Left renal cortex interstitium (tissue), 4 donors: Measurements from ENCODE around the gene PDZD7. TPM values are rescaled to one million over a fixed set of nuclear protein-coding genes. Genes with fewer than 3 reads are reported as not detected.

Experiments used
- DNase-seq, 4 donors: peaks; one replicate each; pipeline ENCODE4 v3.0.0-alpha.2; 2013; ENCODE audit warnings: low read depth in 4 of 4, low spot score in 2 of 4, missing footprints in 1 of 4
- polyA plus RNA-seq, 4 donors: library from polyadenylated mRNA; unstranded; fragments of 120-200 nt; gene quantifications; one replicate each; pipeline ENCODE4 v1.2.1, GENCODE V29; 2013; ENCODE audit not compliant: insufficient read length in 4 of 4

Gene PDZD7
- 1 to 10 TPM; 1.8 to 4.6 (median 3.1) TPM for polyA plus RNA-seq

GRCh38 chr10:101031128-101031795 is at the start of gene PDZD7, which contains the start of gene SFXN3:
Gene PDZD7 (minus strand): TSS chr10:101031129. CDS start chr10:101030219, 910 bp downstream.
Gene SFXN3 (plus strand): TSS chr10:101031234. CDS start chr10:101034695, 3,461 bp downstream.
- DNase-seq = peak in 1 of 4 donors; percentile 83

DNA sequence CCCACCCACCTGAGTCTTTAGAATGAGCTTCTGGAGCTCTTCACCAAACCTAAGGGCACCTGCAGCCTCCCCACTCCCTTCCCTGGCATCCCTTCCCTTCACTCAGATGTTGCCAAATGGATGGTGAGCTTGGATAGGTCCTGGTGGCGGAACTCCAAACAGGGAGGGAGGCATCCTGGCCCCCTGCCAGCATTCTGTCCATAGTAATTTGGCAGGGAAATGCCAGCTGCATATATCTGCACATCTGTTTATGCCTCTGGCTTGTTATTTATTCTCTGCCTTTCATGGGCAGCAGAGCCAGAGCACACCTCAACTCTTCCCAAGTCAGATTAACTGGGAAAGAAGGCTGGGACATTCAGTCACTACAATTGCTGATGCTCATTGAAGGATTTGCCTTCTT is 48.9 kb upstream of the PDZD7 start:
- no peak for DNase-seq

- DNase-seq = no peak
Measured at GRCh38 chr10:101076630-101077029, 45.7 kb upstream of the PDZD7 start.

DNA sequence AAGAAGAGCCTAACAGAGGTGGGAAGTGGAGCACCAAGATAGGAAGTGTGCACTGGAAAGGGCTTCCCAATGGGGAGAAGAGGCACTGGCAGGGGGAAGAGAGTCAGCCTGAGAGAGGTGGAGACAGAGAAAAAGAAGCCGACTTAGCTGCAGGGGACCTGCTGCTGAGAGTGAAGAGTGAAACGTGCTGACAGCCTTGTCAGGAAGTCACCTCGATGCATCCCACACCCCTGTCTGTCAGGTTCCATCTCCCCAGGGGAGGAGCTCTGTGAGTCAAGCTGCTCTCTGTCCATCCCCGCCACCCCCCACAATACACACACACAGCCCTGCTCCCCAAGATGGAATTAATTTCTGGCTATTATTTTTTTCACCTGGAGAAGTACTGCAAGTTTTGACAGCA is 44.8 kb upstream of the PDZD7 start:
- no peak for DNase-seq

DNA sequence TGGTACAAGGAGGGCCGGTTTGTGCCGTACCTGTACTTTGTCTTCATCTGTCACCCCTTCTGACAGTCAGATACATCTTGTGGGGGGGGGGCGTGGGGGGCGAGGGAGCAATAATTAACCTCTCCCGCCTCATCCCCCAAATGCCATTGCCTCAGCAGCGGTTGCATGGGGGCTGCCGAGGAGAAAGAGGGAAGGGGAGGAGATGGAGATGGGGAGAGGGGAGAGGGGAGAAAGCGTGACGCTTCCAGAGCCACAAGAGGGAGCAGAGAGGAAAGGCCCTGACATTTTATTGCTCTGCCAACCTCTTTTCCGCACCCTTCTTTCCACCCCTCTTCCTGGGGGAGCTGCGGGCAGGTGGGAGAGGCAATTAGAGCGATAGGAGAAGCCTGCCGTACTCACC is 42.7 kb upstream of the PDZD7 start:
- no peak for DNase-seq

- no peak for DNase-seq
Measured at GRCh38 chr10:101072923-101073322, 42.0 kb upstream of the PDZD7 start.

DNA sequence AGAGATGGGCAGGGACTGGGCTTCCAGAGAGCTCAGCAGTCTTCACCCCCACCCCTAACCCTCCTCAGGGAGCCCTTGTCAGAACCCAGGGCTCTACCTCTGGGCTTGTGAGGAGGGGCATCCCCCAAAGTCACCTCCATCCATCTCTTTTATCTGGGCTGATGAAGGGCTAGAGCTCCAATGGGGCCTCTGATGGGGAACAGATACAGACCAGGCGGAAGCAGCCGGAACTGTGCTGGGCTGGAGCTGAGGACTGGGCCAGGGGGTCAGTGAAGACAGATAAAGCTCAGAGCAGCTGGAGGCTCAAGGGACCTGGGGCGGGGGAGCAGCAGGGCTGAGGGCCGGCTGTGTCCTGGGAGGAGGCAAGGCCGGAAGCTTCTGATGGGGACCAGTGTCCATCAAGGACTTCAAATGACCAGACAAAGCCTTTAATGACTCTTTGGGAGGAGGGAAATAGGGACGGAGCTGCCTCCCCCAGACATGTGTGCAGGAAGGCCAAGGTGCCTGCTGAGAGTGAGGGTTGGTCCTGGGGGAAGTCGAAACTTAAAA is 41.0 kb upstream of the PDZD7 start:
- no peak for DNase-seq

DNA sequence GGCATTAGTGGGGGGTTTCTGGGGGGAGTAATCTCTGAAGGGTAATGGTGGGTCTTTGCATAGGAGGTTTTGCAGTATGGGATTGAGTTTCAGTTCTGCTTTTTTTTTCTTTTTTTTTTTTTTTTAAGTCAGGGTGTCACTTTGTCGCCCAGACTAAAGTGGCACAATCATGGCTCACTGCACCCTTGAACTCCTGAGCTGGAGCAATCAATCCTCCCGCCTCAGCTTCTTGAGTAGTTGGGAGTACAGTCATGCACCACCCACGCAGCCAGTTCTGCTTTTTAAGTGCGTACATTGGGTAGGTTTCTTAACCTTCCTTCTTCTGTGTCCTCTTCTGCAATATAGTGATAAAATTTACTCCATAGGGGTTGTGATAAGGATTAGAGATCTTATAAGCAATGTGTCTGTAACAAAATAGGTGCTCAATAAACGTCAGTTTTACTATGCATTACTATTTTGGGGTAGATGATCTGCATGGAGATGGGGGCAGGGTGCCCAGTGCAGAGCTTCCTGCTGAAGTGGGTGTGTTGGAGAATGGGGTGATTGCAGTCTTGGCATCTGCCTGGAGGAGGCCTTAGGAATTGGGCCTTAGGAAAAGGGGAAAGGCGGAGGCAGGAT is 40.4 kb upstream of the PDZD7 start:
- no peak for DNase-seq

DNA sequence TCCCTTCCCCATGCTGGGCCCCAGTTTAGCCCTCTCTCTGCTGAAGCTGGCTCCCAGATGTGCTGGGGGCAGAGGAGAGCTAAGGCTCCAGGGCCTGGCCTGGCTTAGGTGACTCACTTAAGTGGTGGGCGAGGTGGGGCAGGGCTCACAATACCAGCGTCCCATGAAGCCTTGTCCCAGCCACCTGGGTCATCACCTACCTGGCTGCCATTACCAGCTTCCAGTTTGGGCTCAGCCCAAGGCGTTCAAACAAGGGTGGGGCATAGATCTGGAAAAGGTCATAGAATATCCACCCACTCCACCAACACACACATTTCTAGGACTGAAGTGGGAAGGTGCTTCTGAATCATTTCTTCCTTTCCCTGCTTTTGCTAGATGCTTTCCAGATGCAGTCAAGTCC is 39.2 kb upstream of the PDZD7 start:
- no peak for DNase-seq

- DNase-seq = no peak
Measured at GRCh38 chr10:101069441-101069840, 38.5 kb upstream of the PDZD7 start.

DNA sequence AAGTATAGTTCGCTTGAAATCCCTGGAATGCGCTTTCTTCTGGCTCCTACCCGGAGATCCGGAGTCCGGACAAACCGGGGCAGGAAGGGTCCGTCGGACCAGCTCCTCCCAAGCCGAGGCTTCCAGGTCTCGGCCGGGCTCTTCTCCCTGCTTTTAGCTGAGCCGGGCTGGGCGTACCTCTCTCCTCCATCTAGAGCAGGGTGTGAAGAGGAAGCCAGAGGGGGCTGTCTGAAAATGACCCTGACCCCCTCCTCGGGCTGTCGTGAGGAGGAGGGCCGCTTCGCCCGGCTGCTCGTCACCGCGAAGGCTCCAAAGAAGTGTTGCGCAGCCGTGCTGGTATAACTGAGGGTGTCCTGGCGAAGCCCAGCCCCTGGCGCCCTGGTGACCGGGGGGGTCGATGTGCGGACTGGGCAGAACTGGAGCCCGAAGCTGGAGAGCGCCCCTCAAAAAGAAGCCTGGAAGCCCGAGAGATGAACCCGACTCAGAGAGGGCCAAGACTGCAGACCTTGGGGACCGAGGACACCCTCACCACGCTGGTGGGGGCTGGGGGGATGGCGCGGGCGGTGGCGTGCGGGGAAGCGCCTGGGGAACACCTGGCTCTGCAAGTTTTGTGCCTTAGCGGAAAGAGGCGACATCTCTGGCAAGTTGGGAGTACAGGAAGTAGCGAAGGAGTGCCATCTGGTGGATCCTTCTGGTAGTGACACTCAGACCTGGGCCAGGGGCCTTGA is 36.6 kb upstream of the PDZD7 start:
- DNase-seq = peak in 3 of 4 donors; percentile 65 to 85 (median 73)

DNA sequence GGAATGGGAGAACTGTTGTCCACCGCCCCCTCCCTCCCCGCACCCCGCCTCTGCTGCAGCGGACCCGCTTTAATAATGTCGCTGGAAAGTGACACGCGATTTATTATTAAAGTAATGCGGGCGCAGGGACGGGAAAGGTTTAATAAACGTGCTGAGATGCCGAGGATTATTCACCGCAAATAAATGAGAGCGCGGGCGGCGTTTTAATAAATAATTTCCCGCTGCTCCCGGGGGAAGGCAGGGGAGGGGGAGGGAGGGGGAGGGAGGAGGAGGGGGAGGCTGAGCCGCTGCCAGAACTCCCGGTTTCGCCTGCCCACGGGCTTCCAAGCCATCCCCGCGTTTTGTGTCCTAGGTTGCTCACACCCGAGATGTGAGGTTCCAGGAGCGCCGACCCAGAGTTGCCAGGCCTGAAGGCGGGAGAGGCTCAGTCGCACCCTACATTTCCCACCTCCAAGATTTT is 36.0 kb upstream of the PDZD7 start:
- no peak for DNase-seq

DNA sequence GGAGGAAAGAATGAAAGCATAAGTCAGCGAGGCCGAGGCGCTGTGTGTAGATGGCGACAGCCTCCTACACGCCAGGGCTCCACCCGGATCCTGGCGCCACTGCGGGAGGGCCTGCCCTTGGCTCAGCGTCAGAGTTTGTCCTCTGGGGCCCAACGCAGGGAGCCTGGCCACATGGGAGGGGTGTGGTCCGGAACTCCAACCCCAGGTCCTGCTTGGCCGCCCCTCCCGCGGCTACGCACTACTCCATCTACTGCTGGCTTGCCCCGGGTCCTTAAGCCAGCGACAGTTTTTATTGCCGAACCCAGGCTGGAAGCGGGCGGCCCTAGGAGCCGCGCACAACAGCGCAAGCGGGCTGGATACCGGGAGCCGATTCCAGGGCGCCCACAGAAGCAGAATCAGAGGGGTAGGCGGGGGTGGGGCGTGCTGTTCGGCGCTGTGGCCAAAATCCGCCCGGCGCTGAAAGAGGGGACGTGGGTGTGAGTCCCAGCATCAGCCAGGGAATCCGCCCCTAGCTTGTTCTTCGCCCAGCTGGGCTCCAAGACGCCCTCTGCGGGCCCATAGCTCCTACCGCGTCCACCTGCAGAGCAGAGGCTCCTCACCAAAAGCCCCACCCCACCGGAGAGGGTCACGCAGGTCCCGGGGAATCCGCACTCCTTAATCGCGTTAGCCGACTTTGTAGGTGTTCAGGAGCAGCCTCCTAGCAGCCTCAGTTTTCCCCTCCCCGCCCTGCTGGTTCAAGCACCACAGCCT is 35.4 kb upstream of the PDZD7 start:
- DNase-seq = peak in 1 of 4 donors; percentile 36

DNA sequence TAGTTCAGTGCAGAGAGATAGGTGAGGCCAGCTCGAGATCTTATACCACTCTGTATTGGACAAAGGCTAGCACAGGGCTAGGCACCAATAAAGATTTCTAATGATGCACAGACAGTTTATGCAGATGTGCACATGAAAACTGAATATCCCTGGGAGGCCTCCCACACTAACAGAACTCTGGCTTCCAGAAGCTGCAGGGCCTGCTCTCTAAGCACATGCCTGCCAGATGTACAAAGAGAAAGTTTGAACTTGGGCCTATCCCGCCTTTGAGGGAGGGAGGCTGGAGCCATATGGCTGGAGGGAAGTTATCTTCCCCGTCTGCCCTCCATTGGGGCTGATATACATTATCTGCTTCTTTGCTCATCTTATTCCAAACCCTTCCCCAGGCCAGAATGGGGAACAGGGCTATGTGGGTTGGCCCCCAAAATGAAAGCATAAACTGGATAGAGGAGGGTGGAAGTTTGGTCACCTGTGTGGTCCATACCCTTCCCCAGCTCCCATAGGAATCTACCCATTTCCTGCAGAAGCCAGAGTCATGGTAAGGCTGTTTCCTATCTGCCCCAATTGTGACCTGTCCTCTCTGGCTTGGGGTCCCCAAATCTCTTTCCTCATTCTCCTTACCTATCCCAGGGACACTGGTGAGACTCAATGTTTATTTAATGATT is 34.7 kb upstream of the PDZD7 start:
- no peak for DNase-seq

DNA sequence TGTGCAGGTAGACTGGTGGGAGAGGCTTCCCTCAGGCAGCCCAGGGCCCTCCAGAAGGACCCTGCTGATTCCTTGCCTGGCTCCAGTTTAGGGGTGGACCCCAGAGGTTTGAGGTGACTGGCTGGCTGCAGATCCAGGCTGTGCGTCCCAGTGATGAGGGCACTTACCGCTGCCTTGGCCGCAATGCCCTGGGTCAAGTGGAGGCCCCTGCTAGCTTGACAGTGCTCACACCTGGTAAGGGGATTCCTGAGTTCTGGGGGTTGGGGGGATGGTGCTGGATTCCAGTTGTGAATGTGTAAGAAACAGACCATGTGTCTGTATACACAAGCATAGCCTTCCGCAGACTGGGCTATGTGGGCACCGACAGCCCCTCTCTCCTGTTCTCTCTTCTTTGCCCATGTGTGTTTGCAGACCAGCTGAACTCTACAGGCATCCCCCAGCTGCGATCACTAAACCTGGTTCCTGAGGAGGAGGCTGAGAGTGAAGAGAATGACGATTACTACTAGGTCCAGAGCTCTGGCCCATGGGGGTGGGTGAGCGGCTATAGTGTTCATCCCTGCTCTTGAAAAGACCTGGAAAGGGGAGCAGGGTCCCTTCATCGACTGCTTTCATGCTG is 33.6 kb upstream of the PDZD7 start:
- DNase-seq = no peak

DNA sequence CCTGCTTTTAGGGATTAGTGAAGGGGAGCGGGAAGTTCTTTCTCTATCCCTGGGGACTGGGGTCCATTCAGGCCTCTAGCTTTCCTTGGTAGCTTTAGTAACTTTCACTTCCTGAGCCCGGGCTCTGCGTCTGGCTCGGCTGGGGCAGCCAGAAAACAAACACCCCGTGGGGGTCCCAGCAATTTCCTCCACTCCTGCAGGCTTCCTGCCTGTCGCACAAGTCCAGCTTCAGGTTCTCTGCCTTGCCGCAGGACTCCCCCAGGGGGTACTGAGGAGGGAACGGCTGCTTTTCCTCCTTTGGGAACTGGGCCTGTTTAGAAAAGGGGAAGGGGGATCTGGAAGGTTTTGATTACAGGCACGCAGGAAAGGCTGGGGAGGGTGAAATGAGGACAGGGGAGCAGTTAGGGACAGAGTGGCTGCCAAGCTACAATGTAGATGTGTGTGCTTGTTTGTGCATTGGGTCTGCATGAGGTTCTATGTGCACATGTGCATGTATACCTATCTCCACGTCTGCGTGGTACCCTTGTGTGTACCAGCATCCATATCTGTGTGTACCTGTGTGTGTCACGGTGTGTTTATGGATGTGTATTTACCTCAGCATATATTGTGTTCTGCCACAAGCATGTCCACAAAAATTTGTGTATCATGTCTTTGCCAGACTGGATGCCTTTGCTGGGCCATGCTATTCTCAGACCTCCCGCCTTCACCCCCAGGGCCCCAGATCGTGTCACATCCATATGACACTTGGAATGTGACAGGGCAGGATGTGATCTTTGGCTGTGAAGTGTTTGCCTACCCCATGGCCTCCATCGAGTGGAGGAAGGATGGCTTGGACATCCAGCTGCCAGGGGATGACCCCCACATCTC is 32.9 kb upstream of the PDZD7 start:
- DNase-seq = no peak

GRCh38 chr10:101063050-101063525 is 32.2 kb upstream of the PDZD7 start:
- DNase-seq = no peak
